HL-60/S4 treated with retinoic acid at 250 ng/mL for 4 days and 3 days (cell line): Measurements from ENCODE around the gene GPC5.

Experiments
- in situ Hi-C: fragments of 300-500 bp; cut with MboI; formaldehyde crosslinking; loops from 2 replicates; pipeline ENCODE4 v1.7.0; 2022; ENCODE audit warnings: low sequenced_read_pairs

GPC5 gene

DNA sequence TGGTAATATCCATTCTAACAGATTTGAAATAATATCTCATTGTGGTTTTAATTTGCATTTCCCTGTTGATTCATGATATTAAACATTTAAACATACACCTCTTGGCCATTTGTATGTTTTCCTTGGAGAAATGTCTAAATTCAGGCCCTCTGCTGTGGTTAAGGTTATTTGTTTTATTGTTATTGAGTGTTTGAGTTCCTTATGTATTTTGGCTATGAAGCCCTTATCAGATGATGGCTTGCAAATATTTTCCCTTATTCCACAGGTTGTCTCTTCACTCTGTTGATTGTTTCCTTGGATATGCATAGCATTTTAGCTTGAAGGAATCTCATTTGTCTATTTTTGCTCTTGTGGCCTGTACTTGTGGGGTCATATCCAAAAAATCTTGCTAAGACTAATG is 303.6 kb downstream of the GPC5 start:
- in situ Hi-C loops = no loop called here

DNA sequence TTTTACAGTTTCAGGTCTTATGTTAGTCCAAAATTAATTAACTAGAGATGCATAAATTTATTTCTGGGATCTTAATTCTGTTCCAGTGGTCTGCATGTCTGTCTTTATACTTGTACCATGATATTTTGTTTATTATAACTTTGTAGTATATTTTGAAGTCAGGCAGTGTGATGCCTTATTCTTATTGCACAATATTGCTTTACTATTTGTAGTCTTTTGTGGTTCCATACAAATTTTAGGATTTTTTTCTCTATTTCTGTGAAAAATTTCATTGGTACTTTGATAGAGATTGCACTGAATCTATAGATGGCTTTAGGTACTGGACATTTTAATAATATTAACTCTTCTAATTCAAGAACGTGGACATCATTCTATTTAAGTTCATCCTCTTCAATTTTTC is 304.0 kb downstream of the GPC5 start:
- in situ Hi-C loops = no loop called here

DNA sequence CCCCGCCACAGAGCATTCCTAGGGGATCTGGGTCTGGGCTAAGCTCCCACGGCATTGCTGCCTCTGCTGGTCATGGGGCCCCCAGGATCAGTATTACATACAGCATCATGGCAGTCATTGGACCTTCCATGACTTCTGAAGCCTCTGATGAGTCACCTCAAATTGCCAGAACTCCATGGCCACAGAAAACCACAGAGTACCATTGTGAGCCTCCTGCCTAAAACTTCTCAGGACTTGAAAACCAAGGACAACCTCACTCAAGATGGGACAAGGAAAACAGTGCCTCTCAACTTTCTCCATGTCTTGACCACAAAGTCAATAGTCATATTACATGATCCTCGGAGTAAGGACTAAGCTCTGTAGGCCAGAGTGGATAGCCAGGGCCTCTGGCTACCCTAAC is 306.0 kb downstream of the GPC5 start:
- in situ Hi-C loops = no loop called here

DNA sequence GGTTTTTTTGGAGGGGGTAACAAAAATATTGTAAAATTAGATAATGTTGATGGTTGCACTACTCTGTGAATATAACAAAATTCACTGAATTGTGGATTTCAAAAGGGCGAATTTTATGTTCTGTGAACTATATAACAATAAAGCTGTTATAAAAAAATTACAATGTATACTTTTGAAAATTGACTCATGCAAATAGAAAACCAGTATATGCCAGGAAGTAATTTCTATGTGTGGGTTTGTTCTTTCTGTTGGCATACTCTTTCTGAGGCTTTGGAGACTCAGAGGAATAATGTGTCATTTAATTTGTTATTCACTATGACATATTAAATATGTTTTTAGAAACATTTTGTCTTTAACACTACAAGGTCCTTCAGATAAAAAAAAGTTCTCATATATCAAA is 310.1 kb downstream of the GPC5 start:
- in situ Hi-C loops = no loop called here

DNA sequence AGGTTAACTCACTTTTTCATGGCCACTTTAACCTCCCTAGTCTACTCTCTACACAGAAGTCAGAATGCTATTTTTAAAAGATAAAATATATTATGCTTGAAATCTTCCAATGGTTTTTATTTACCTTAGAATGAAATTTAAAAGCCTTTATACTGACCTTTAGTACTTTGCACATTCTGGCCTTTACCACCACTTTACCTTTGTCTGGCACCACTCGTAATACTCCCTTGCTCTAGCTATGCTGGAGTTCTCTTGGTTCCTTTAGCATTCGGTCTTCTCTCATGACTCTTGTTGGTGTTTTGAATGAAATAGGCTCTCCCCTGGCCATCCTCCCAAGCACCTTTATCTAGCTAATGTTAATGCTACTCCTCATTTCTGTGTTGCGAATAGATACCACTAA is 310.8 kb downstream of the GPC5 start:
- in situ Hi-C loops = no loop called here

DNA sequence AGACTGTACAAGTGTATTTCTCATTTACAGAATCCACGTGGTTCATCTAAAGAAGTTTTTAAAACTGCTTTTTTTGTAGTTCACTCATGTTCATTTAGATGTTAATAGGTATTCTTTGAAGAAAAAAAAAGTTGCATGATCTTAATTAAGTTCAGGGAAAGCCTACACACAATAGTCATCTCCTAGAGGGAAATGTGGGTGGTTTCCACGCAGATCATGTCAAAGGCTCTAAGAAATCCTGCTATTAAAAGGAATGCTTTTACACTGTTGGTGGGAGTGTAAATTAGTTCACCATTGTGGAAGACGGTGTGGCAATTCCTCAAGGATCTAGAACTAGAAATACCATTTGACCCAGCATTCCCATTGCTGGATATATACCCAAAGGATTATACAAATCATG is 312.3 kb downstream of the GPC5 start:
- in situ Hi-C loops = no loop called here

DNA sequence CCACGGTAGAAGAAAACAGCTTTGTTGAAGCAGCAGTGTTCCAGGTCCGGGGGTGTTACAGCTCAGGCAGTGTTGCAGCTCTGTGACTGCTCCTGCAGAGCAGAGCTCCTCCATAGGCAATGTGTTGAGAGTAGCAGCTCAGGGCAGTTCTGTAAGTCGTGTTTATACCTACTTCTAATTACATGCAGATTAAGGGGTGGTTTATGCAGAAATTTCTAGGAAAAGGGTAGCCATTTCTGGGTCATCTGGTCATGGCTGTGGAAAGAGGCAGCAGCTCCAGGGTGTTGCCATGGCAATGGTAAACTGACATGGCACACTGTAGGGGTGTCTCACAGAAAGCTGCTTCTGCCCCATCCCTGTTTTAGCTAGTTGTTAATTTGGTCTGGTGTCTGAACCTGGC is 316.4 kb downstream of the GPC5 start:
- in situ Hi-C loops = no loop called here

DNA sequence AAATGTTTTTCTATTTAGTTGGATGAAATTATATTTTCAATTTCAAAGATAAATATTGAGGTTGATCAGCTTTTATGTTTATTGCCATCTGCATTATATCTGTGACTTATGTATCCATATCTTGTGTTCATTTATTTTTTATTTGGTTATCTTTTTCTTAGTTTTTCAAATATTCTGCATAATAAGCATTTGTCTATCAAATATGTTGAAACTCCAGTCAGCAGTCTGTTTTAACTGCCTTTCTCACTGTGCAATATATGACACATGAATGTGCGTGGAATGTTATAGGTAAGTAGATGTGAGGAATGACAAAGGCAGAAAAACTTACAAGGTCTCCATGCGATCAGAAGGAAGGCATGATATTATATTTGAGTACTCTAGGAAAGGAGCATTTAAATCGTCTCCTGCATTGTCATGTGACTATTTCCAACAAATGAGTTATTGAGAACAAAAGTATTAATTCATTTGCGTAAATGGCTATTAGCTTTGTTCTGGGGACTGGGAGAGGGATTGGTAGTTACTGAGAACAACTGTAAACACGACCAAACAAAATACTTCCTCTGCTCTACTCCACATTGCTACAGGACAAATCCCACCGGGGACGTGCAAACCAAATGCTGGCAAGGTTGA is 318.1 kb downstream of the GPC5 start:
- in situ Hi-C loops = no loop called here

DNA sequence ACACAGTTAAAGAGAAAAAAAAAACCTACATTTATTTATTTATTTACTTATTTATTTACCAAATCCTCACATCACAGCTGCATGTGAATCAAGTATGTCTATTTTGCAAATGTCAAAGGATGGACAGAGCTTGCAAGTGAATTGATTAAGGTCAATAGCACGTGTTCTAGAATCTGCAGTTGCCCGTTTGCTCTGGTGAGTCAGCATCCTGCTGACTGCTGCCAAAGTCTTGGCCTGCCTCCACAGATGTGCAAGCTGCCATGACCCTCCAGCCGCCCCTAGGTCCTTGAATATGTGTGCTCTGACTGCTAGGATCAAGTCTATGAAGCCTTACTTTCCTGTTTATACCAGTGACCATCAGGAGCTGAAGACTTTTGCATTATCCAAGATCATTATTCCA is 320.6 kb downstream of the GPC5 start:
- in situ Hi-C loops = no loop called here

DNA sequence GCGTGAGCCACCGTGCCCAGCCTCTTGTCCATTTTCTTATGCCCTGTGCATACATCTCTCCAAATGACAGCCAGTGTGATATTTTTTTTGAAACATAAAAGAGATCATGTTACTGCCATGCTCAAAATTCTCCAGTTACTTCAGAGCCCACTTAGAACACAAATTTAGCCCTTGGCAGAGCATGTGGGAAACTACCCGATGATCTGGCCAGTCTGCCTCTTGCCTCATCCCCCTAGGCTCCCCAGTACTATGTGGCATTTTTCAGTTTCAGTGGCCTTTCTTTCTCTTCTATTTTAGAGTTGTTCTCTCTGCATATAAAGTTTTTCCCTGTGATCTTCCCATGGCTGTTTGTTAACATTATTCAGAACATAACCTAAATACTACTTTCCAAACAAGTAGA is 323.0 kb downstream of the GPC5 start:
- in situ Hi-C loops = no loop called here

DNA sequence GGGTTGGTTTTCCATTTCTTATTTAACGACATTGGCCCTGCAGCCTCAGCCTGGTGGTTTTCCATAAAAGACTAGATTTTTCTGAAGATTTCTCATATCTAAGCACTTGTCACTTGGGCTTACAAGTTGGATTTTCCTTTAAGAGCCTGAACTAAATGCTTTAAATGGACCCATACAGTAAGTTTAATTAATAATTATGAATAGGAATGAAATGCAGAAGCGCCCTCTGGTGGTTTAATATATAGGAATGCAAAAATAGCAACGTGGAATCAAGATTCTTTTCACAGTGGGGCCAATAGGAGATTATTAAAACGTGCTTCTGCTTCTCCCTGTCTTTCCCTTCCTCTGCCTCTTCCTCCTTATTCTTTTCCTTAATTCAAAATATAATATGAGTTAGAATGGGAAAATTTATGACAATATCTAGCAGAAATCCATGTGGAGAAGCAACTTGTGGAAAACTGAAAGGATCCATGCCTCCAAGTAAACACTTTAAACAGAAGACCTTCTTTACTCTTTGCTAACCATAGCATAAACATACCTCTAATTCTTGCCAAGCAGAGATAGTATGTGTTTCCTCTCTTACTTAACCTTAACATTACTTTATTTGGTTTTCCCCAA is 324.0 kb downstream of the GPC5 start:
- in situ Hi-C loops = no loop called here

DNA sequence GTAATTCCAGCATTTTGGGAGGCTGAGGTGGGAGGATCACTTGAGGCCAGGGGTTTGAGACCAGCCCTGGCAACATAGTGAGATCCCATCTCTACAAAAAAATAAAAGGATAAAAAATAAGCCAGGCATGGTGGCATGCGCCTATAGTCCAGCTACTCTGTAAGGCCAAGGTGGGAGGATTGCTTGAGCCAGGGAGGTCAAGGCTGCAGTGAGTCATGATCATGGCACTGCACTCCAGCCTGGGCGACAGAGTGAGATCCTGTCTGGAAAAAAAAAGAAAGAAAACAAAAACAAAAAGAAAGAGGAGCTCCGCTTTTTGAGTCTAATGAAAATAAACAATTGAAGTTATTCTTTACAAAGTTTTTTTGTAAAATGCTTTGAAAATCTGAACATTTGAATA is 326.2 kb downstream of the GPC5 start:
- in situ Hi-C loops = no loop called here

DNA sequence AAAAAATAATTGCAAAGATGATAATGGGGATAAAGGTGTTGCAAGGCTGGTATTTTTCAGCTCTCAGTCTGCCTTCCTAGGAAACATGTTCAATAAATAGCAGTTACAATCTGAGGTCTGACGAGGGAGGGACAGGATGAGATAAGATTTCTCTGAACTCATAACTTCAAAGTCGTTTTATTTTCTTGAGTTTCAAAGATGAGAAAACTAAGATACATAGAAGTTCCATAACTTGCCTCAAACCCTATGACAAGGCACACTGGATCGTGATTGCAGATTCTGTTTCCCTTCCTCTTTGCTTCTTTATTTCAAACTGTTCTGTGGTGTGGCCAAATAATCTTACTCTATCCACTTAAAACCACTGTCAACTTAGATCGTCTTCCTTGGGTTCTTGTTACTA is 327.2 kb downstream of the GPC5 start:
- in situ Hi-C loops = no loop called here

DNA sequence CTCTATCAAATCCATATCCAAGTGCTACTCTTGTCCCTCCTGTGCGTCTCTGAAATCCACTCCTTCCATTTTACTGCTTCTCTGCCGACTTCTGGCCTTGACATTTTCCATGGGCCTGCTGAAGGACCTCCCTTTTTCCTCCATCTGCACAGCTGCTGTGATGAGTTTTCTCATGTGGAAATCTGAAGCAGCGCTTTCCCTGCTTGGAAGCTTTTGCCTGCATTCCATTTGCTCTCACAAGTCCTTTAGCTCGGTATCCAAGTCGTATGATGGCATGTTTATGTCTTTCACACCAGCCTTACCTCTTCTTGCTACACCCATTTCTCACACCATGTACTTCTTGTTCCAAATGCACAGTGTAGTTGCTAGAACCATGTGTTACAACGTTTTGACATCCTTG is 328.2 kb downstream of the GPC5 start:
- in situ Hi-C loops = no loop called here

DNA sequence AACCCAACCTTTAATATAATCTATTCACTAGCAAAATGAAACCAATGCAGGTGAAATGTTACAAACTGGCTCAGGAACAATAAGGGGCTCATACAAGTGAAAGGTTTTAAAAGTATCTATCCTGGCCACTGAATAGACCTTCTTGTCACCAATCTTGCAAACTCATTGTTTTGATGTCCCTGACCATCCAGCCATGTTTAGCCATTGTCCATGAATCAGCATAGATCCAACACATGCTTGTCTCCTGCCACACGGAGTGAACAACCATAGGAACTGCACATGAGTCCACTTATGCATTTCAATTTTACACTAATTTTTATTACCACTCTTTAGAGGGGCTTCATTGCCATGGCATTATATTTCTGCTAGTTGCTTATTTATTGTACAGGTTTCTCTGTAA is 331.4 kb downstream of the GPC5 start:
- in situ Hi-C loops = no loop called here

DNA sequence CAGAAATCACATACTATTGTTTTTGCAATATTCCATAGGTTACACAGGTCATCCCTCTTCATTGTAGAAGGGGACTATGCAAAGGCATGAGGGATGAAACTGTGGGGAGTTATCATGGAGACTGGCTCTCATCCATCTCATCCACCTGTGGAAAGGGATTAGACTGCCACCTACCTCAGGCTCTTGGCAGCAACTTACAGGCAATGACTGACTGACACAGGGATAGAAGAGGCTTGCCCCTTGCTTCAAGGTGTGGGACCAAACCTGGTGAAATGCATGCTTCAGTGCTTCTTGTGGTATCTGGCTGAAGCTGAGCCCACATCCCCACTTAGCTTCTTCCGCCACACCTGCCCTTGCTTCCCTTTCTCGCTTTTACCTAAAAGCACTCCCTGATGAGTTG is 341.3 kb downstream of the GPC5 start:
- in situ Hi-C loops = no loop called here

DNA sequence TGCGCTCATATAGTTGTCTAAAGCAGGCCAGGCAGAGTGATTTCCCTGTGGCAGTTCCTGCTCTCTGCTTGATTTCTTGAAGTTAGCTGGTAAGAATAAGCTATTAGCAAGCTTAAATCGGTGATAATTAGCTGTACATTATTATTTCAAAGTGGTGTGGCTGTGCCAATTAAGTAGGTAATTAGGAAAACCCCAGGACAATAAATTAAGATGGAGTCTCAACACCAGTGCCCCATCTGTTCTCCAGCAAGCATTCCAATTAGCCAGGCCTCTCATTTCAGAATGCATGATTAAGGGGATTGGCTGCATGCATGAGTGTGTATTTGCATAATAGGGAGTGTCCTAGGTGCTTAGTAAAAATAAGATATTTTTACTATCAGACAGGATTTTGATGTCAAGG is 342.3 kb downstream of the GPC5 start:
- in situ Hi-C loops = no loop called here

DNA sequence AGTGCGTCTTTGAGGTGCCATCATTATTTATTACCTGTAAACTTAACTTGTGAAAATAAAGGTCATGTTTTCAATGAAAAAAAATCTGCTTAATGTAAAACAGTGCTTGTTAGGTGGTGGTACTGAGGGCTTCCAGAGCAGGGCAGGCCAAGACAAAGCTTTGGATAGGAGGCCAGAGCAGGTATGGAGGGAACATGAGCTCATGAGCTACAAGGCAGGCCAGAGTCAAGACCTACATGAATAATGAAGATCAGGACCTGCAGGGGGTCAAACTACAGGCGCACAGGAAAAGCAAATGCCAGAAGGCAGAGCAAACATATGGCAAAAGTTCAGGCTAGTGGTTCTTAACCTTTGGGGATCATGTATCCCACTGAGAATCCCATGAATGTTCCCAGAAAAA is 343.5 kb downstream of the GPC5 start:
- in situ Hi-C loops = no loop called here

DNA sequence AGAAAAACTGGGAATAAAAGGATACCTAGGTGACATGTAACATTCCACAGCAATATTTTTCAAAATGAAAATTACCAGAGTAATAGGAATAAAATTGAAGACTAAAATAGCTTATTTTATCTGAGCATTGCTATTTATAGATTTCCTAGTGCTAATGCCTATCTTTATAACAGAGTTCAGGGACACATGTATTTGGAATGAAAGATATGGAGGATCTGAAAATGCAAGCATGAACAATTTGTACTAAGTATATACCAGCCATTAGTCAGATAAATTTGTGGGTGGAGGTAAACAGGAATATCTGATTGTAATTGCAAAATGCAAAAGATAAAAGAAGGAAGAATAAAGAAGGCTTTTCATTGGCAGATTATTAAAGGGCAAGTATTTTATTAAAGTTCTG is 345.9 kb downstream of the GPC5 start:
- in situ Hi-C loops = no loop called here

DNA sequence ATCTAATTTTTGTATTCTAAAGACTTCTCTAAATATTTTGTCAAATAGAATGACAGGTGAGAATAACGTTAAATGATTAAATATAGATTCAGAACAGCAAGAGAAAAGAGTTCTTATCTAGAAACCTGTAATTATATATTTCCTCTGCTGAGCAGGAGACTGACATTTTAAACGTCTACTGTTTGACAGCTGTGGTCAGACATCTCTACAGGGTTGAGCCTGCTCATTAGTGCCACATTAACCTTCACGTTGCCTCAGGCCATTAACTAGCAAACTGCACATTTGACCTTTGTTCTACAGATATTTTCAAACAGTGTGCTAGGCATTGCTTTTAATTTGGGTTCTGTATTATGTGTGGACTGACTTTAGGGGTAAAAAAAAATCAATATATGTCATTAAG is 347.5 kb downstream of the GPC5 start:
- in situ Hi-C loops = no loop called here

DNA sequence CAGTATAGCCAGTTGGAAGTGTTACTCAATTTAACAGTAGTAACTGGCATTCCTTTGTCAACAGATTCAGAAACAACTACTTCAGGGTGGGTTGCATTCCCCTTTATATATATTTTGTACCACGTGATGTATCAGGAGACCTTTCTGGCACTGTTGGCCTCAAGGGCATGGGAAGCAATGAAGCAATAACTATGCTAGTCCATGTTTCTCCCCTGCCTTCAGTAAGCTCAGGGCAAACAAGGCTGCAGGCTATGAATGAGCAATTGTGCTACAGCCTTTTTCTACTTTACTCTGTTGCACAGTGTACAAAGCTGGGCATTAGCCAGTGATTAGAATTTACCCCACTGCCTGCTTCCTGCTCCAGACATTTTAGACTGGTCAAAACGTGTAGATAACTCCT is 348.8 kb downstream of the GPC5 start:
- in situ Hi-C loops = no loop called here

DNA sequence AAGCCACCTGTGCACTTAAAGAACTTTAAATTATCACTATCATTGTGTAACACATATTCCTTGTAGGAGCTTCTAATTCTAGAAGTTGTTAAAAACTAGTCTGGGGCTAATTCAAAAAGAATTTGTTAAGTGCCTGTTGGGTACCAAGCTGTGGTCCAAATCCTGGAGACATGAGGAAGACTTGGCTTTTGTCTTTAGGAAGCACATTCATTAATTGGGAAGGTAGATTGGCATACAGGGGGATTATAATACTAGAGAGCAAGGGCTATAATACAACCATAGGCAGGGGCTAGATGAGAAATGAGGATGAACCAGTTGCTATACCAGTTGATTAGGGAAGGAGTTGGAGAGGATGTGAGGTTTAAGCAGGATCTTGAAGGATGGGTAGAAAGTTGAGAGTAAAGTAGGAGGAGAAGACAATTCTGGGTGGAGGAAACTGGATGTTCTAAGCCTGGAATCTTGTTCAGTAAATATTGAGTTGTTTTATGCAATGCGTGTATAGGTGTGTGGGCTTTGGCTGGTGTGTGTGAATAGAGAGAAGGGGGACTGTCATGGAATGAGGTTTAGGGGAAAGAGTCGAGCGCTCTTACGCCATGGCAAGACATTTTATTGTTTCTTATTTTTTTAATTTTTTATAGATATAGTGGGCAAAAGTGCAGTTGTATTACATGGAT is 350.1 kb downstream of the GPC5 start:
- in situ Hi-C loops = no loop called here

DNA sequence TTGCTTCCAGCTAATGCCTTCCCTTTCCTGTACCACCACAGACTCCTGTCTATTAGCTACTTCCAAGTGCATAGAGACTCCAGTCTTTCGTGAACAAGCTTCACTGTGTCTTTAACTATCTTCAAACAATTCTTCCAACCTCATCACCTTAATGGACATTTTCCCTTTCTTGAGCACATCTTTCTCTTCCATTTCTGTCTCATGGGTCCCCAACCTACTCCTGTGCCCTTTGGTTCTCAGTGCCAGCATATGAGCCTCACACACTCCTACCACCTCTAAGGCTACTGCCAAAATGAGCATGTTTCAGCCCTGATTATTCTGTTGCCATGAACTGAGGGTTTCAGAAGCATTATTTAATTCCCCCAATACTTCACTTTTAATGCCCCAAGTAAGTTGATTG is 360.3 kb downstream of the GPC5 start:
- in situ Hi-C loops = no loop called here
